SK-N-MC (cell line): ENCODE data around the gene PDLIM3.
A peak's percentile ranks its signal among the peaks of the same experiment; 100 is the strongest.

ENCODE experiments used
- DNase-seq: peaks from one replicate; pipeline ENCODE4 v3.0.0-alpha.2; 2011; ENCODE audit warnings: low read depth, low spot score
- H3K27ac ChIP-seq: fragments of 200-600 bp; sonication (generic); 2 replicates; pipeline ENCODE4 v1.5.1; 2016; ENCODE audit warnings: mixed run types
- H3K36me3 ChIP-seq: fragments of 200-600 bp; sonication (generic); 2 replicates; pipeline ENCODE4 v1.6.1; 2017; ENCODE audit warnings: antibody characterized with exemption, low read length, mixed read lengths; ENCODE audit not compliant: insufficient read depth
- H3K4me3 ChIP-seq: fragments of 200-600 bp; sonication (generic); 2 replicates; pipeline ENCODE4 v1.5.1; 2016
- H3K9ac ChIP-seq: fragments of 200-600 bp; sonication (generic); 2 replicates; pipeline ENCODE4 v1.8.0; 2017; ENCODE audit warnings: mixed run types, mixed read lengths; ENCODE audit not compliant: insufficient read length
- H3K9me3 ChIP-seq: fragments of 200-600 bp; sonication (generic); 2 replicates; pipeline ENCODE4 v1.6.1; 2017; ENCODE audit warnings: low read depth, mild to moderate bottlenecking, antibody characterized with exemption, low read length, moderate library complexity, mixed read lengths
- EZH2 ChIP-seq: fragments of 200-600 bp; sonication (generic); IDR thresholded peaks from one replicate; pipeline ENCODE4 v1.6.1; 2017; ENCODE audit warnings: antibody characterized with exemption
- FOXP2 ChIP-seq: optimal IDR thresholded peaks from 2 replicates; pipeline ENCODE3; 2011; ENCODE audit warnings: mild to moderate bottlenecking, moderate library complexity; ENCODE audit not compliant: insufficient read depth; ENCODE audit errors: extremely low read length, control extremely low read depth
- POLR2AphosphoS5 ChIP-seq: IDR thresholded peaks from 2 replicates; pipeline ENCODE4 v1.6.1; 2012; ENCODE audit warnings: mild to moderate bottlenecking, low read depth, low read length, borderline replicate concordance

PDLIM3 gene

GRCh38 chr4:185542626-185543315 lies 7.5 kb upstream of the PDLIM3 start:
- H3K9ac ChIP-seq = no peak overlapping the region
- DNase-seq = no peak
- no peak overlapping the region for H3K4me3 ChIP-seq
- no peak overlapping the region for H3K27ac ChIP-seq
- H3K9me3 ChIP-seq = no peaks in the 10 kb centered on the region
- no peaks in the 10 kb centered on the region for H3K36me3 ChIP-seq
- no peak for TF ChIP-seq POLR2AphosphoS5
- no peak for TF ChIP-seq FOXP2
- no peak for TF ChIP-seq EZH2

DNA sequence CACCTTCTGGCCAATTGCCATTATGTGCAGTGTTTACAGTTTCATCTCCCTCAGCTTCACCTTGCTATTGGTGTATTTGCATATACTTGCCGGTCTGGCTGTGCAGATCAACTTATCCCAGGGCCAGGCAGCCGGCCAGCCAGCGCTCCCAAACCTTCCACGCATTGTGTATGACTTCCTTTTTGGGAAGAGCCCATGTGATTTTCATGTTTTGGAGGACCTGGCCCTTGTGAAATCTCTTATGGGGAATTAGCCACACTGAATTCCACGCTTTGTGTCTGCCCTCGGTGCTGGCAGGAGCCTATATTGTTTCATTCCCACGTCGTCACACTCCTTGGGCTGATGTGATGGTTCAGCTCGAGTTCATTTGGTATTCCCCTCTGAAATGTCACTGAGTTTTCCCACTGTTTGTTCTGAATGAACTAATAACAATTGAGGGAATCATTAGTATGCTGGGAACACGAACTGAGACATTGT lies 6.0 kb upstream of the PDLIM3 start:
- Histone ChIP-seq H3K9me3 (no peaks in the 10 kb centered on the region), H3K36me3 (no peaks in the 10 kb centered on the region), H3K27ac (no peak overlapping the region), H3K4me3 (no peak overlapping the region), H3K9ac (no peak overlapping the region)
- DNase-seq = no peak
- TF ChIP-seq FOXP2 (no peak), POLR2AphosphoS5 (no peak), EZH2 (no peak)

DNA sequence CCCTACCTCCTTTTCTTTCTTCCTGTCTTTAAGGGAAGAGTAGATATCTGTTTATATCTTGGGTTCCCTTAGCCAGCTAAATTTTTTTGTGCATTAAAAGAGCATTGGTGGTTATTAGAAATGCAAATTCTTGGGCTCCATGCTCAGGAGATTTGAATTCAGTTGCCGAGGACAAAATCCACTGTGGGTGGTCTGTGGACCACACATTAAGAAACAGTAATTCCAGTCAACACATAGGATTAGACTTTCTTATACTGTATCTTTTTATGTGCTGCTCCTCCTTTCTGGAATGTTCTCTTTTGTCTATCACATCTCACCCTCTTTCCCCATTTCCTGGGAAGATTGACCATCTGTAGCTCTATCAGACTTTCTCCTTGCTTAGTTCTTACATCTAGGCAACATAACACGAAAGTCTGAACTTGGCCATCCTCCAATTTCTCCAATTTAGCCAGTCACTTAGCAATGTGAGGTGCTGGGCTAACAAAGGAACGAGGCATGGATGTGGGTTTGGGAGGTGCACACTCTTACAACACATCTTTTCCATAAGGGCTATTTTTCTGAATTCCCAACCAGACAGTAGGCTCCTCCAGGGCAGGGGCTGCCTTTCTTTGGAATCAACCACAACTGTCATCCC lies 5.3 kb upstream of the PDLIM3 start:
- H3K9me3 ChIP-seq = no peaks in the 10 kb centered on the region
- H3K9ac ChIP-seq = no peak overlapping the region
- H3K36me3 ChIP-seq = no peaks in the 10 kb centered on the region
- TF ChIP-seq EZH2 = no peak
- DNase-seq = no peak
- no peak overlapping the region for H3K27ac ChIP-seq
- no peak overlapping the region for H3K4me3 ChIP-seq

DNA sequence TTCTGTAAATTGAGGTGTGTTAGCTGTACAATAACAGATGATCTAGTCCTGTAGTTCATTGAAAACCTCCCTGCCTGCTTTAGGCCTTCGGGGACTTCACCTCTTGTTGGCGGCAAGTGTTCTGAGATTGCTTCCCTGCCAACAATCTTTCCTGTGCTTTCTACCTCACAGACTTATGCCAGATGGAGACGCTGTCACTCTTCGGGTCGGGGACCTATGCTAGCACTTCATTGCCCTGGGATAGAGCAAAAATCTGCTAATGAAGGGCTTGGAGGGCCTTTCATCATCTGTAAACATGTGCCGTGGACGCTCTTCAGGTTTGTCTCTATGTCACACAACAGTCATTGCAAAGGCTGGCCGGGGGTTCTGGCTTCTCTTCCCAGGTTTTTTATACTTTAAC lies 4.7 kb upstream of the PDLIM3 start:
- TF ChIP-seq EZH2 = no peak
- TF ChIP-seq POLR2AphosphoS5 = no peak
- no peak for TF ChIP-seq FOXP2
- H3K27ac ChIP-seq = no peak overlapping the region

DNA sequence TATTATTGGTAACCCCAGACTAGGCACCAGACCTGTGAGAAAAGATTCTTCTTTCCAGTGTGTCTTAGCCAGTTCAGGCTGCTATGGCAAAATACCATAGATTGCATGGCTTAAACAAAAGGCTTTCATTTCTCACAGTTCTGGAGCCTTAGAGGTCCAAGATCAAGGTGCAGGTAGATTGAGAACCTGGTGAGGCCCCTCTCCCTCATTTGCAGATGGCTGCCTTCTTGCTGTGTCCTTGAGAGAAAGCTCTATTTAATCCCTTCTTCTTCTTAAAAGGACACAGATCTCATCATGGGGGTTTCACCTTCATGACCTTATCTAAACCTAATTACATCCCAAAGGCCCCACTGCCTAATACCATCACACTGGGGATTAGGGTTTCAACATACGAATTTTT lies 3.5 kb upstream of the PDLIM3 start:
- Histone ChIP-seq H3K9ac (no peak overlapping the region), H3K36me3 (no peaks in the 10 kb centered on the region), H3K4me3 (no peak overlapping the region), H3K27ac (no peak overlapping the region), H3K9me3 (no peaks in the 10 kb centered on the region)
- TF ChIP-seq FOXP2 = no peak
- TF ChIP-seq POLR2AphosphoS5 = no peak
- no peak for TF ChIP-seq EZH2
- DNase-seq = no peak

More for the DNA sequence above, 4.7 kb upstream of the PDLIM3 start:
- DNase-seq = no peak
- no peaks in the 10 kb centered on the region for H3K9me3 ChIP-seq
- H3K36me3 ChIP-seq = no peaks in the 10 kb centered on the region
- H3K4me3 ChIP-seq = no peak overlapping the region
- H3K9ac ChIP-seq = no peak overlapping the region

DNA sequence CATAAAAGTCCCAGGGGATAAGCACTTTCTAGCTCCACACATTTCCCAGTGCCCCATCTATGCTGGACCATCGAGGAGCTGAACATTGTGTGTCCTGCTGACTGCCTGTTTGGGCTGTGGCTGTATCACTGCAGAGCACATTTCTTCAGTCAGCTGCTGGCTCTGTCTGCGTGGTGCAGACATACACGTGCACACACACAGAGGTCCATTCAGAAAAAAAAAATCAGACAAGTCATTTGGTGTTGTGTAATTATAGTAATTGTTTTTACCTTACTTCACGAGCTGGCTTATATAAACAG lies 1.1 kb upstream of the PDLIM3 start:
- DNase-seq = no peak
- no peak overlapping the region for H3K27ac ChIP-seq
- no peak overlapping the region for H3K4me3 ChIP-seq
- H3K36me3 ChIP-seq = no peaks in the 10 kb centered on the region
- TF ChIP-seq EZH2 (no peak), POLR2AphosphoS5 (no peak), FOXP2 (no peak)
- H3K9ac ChIP-seq = no peak overlapping the region
- H3K9me3 ChIP-seq = no peaks in the 10 kb centered on the region

- Histone ChIP-seq H3K9ac (no peak overlapping the region), H3K9me3 (no peaks in the 10 kb centered on the region), H3K36me3 (no peaks in the 10 kb centered on the region), H3K27ac (no peak overlapping the region), H3K4me3 (peak overlapping the region; percentile 65)
- no peak for DNase-seq
- TF ChIP-seq EZH2 (no peak), FOXP2 (no peak), POLR2AphosphoS5 (no peak)
These were observed 504 bp upstream of the PDLIM3 start for GRCh38 chr4:185535612-185536410.

GRCh38 chr4:185534511-185534865 lies 819 bp downstream of the PDLIM3 start:
- H3K9ac ChIP-seq = no peak overlapping the region
- TF ChIP-seq EZH2 (no peak), POLR2AphosphoS5 (no peak), FOXP2 (no peak)
- no peaks in the 10 kb centered on the region for H3K36me3 ChIP-seq
- no peaks in the 10 kb centered on the region for H3K9me3 ChIP-seq
- H3K4me3 ChIP-seq = peak overlapping the region; percentile 65
- no peak overlapping the region for H3K27ac ChIP-seq
- DNase-seq = no peak
